GM19463 (cell line): ENCODE data around the gene LTBP1.

Experiments used
- ATAC-seq: cut with Tn5 transposase; IDR thresholded peaks from one replicate; pipeline ENCODE4 v1.9.1; 2021; ENCODE audit warnings: mild to moderate bottlenecking, moderate library complexity; ENCODE audit not compliant: unreplicated experiment

Gene LTBP1

DNA sequence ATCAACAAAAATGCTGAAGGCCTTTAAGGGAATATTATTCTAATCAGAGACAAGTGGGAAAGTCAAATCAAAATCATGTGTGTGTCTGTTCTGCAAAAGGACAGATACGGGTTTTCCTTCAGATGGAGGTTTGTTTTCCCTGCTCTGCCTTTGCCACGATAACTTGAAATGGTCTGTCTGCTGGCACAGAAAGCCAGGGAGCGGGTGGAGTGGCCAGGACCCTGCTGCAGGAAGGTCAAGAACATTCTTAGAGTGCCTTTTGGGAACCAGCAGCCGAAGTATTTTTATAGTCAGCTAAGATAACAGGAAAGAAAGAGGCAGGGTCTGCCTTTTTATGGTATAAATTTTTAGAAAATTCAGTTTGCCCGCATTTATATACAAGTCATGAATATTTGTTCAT lies 234.2 kb downstream of the LTBP1 start:
- ATAC-seq = no peak

DNA sequence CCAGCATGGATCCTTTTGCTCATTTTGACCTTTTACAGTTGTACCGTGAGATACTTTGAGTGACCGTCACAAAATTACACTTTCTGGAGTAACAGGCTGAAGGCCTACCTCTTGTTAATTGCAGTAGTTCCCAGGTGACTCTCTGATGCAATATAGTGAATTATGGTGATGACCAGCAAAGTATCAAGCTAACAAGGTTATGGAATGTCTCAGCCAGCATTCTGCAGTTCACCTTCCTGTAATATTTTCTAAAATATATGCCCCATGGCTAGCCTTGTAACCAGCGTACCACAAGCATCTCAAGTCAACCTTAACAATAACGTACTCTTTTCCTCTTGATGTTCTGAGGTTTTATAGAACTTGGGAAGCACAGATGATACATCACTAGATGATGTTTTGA lies 234.7 kb downstream of the LTBP1 start:
- ATAC-seq = no peak

- ATAC-seq = no peak
Observed at GRCh38 chr2:33184041-33184440, 237.3 kb downstream of the LTBP1 start.

GRCh38 chr2:33186937-33187336 lies 240.2 kb downstream of the LTBP1 start:
- no peak for ATAC-seq

- no peak for ATAC-seq
Observed at GRCh38 chr2:33188799-33189198, 242.0 kb downstream of the LTBP1 start.

DNA sequence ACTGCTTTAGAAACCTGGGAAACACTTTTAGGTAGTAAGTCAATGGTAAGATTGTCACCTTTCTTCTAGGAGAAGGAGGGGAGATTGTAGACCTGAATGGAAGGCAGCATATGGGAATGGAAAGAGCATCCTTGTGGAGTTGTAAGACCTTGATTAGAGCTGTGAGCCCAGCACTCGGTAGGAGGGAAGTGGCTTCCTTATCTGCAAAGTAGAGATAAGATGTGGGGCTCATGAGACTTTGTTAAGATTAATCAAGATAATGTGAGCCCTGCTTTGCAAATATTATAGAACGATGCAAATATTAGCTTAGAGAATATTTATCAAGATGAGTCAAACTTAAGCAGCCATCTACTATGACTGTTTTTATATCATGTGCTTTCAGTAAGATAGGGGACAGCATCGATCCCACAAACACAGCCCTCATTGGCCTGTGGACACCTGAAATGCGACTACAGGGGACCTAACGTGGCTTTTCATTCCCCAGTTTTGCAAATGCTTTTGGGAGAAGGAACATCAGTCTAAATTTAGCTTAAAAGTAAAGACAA lies 243.7 kb downstream of the LTBP1 start:
- ATAC-seq = no peak

- ATAC-seq = no peak
Observed at GRCh38 chr2:33195891-33196290, 249.1 kb downstream of the LTBP1 start.

- ATAC-seq = no peak
Observed at GRCh38 chr2:33196700-33197099, 249.9 kb downstream of the LTBP1 start.

- ATAC-seq = no peak
Observed at GRCh38 chr2:33197198-33197938, 250.6 kb downstream of the LTBP1 start.

GRCh38 chr2:33202641-33203522 lies 256.1 kb downstream of the LTBP1 start:
- no peak for ATAC-seq

- no peak for ATAC-seq
Observed at GRCh38 chr2:33204945-33205344, 258.2 kb downstream of the LTBP1 start.

DNA sequence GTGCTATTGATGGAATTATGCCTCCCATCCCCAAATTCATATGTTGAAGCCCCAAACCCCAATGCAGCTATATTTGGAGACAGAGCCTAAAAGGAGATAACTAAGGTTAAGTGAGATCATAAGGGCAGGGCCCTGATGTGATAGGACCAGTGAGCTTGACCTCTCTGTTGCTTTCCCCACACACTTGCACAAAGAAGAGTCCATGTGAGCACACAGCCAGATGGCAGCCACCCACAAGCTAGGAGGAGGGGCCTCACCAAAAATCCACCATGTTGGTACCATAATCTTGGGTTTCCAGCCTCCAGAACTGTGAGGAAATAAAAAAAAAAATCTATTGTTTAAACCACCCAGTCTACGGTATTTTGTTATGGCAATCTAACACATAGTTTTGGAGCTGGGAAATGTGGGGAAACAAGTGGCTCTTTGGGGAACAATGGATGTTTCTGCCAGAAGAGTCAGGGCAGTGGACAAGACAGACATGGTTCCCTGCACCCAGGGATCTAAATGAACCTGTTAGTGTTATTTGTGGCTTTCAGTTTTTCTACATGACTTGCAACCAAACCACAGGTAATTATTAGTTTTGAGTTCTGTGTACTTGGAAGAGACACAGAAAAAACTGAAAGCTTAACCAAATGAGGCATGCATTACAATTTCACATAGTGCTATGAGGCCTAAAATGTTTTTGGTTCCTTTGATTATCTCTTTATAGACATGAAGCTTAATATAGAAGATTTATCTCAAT lies 259.1 kb downstream of the LTBP1 start:
- peak; percentile 95 for ATAC-seq

DNA sequence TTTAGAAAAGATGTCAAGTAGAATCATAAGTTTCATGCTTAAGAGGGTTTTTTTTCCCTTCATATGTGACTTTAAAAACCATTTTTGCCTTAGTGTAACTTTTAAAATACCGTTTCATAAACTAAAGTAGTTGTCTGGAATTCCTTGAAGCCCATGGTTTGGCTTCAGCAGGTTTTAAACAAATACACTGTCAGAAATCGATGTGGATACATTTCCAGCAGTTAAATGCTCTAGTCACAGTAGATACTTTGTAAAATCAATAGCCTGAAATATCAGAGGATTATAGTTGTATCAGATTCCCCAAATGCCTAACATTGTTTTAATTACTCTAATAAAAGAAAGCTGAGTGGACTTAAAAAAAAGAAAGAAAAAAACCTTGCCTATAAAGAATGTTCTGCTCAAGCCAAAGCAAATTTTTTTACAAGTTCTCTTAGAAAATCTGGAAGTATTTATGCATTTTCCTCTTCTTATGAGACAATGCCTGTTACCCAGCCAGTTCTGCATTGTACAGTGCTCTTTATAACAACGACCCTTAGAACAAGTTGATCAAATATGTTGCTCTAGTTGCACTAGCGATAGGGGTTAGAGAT lies 260.5 kb downstream of the LTBP1 start:
- ATAC-seq = no peak

DNA sequence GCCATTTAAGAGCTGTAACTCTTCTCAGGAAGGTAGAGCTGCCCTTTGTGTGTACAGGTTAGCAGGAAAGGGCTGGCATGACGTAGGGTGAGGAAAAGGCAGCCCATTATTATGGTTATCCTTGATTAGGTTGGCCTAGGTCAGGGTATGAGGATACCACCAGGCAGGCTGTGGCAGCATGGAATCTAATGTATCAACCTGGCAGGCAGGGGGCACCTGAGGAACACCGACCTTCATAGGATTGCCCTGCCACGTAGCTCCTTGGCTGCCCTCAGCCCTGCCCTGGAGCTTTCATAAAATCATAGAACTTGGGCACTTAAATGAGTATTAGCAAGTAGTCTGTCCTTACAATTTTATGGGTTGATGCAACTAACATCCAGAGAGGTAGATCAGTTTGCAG lies 261.6 kb downstream of the LTBP1 start:
- ATAC-seq = no peak

- ATAC-seq = no peak
Observed at GRCh38 chr2:33209976-33210375, 263.2 kb downstream of the LTBP1 start.

- ATAC-seq = no peak
Observed at GRCh38 chr2:33210626-33211025, 263.9 kb downstream of the LTBP1 start.

DNA sequence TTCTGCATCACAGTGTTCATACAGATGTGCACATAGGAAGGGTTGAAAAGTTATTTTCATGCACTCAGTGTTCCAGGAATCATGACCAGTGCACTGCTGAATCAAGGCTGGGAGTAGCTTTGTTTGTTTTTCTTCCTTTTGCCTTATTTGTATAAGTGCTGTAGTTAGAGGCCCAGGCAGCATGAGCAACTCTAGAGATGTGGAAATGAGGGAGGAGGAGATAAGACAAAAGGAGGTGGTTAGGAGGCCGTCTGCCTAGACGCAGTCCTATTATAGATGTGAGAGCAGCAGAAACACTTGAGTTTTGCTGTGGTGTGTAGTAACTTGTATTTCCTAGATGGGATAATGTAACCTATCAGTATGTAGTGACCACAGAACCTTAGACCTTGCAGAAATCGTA lies 265.4 kb downstream of the LTBP1 start:
- no peak for ATAC-seq

DNA sequence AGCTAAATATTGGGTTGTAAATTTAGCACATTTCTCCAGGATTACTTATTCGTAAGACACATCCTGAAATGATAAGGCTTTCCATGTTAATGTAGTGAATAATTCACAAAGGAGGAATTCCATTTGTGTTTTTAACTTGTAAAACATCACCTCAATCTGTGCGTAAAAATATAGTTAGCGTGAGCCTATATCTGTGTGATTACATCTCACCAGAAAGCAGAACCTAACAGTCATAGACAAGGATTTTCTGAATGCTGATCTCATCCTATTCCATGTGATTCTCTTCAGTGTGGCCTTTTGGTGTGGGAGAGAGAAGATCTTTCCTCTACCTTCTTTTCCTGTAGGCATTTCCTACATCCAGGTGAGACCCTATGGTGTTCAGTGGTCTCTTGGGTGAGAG lies 266.5 kb downstream of the LTBP1 start:
- no peak for ATAC-seq

- no peak for ATAC-seq
Observed at GRCh38 chr2:33213648-33214047, 266.9 kb downstream of the LTBP1 start.

DNA sequence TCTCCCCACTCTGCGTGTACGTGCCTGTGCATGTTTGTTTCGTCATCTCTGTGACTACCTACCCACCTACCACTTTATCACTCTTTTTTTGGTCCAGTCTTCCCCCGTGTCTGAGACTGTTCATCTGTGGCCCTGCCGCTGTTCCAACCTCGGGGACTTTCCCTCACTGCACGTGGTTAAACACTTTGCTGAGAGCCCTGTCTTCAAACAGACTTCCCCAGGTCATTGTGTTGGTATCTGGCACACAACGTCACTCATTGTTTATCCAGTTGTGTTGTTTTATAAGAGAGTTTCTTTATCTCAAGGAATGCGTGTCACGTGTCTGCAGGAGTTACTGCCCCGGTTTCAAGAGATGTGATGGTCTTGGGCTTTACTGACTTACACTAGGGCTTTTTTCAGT lies 267.7 kb downstream of the LTBP1 start:
- ATAC-seq = peak; percentile 70

- ATAC-seq = no peak
Observed at GRCh38 chr2:33214857-33215256, 268.1 kb downstream of the LTBP1 start.
